Mucosa of stomach (tissue), 1 donor: ENCODE measurements around the gene PROM1.

Source experiments
- H3K27me3 ChIP-seq: one replicate; pipeline ENCODE4 v1.7.0; 2013; ENCODE audit warnings: mild to moderate bottlenecking, low read length; ENCODE audit not compliant: control insufficient read depth, insufficient read depth
- H3K36me3 ChIP-seq: one replicate; pipeline ENCODE4 v1.7.0; 2013; ENCODE audit warnings: low read length; ENCODE audit not compliant: control insufficient read depth, insufficient read depth
- H3K4me1 ChIP-seq: one replicate; pipeline ENCODE4 v1.7.0; 2013; ENCODE audit warnings: mild to moderate bottlenecking, low read length; ENCODE audit not compliant: control insufficient read depth, insufficient read depth
- H3K4me3 ChIP-seq: one replicate; pipeline ENCODE4 v1.7.0; 2013; ENCODE audit warnings: low read length
- H3K9ac ChIP-seq: one replicate; pipeline ENCODE4 v1.7.0; 2013; ENCODE audit warnings: mild to moderate bottlenecking, low read length, moderate library complexity
- H3K9me3 ChIP-seq: one replicate; pipeline ENCODE4 v1.7.0; 2013; ENCODE audit warnings: mild to moderate bottlenecking, low read length, moderate library complexity; ENCODE audit not compliant: control insufficient read depth
- donor health status: Pancreatic carcinoma.

Gene PROM1

DNA sequence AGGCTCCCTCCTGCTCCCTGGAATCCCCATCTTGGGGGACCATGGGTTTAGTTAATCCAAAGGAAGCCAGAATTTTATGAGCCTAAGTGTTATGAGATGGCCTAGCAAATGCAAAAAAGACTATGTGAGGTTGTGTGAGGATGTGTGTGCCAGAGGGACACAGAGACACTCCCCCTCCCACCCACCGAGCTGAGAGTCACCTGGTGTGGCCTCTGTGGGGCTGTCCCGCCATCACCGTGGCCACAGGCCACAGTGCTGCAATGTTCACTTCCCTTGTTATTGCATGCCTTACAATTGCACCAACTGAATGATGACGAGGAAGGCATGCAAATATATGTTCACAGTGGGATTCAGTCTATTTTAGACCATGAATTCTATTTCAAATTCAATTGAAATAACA is 120.2 kb downstream of the PROM1 start:
- Histone ChIP-seq H3K27me3 (no peaks in the 10 kb centered on the region), H3K9me3 (no peaks in the 10 kb centered on the region), H3K4me1 (peaks cover 10% of the 10 kb centered on the region), H3K9ac (no peak overlapping the region), H3K36me3 (no peaks in the 10 kb centered on the region), H3K4me3 (no peak overlapping the region)

GRCh38 chr4:15963001-15963451 is 120.8 kb downstream of the PROM1 start, which contains the start of gene FGFBP2:
FGFBP2 (minus strand) TSS chr4:15963175; CDS start chr4:15963129, 46 bp downstream.
- Histone ChIP-seq H3K9ac (no peak within 1 kb of the TSS), H3K4me1 (peaks cover 10% of the 10 kb centered on the region), H3K36me3 (no peaks in the 10 kb centered on the region), H3K9me3 (no peaks in the 10 kb centered on the region), H3K27me3 (no peaks in the 10 kb centered on the region), H3K4me3 (no peak within 1 kb of the TSS)

DNA sequence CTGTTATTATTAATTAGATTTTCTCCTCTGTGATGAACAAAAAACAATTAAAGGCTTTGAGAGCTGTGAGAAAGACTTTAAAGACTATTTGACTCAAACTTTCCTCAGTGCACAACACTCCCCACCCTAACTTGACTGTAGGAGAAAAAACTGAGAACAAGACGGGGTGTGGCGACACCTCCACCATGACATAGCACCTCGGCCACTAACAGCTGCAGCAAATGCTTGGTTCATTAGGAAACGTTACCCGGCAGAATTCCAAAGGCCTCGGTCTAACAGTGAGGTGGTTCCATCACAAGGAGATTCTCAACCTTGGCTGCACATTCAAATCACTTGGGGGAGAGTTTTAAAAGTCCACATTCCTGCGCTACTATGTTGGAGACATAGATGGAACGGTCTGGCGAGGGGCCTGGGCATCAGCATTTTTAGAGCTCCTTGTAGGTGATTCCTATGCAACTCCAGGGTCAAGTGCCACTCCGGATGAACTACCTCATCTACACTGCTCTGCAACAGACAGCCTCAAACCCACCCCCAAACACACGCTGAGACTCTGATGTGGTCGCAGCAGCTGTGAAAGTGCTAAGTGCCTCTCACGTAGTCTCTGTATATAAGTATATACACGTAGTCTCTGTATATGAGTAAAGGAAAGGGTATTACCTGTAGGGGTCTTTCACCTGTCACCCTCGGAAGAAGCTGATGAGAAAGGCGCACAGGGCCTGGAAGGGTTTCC is 121.9 kb downstream of the PROM1 start:
- Histone ChIP-seq H3K4me3 (no peak overlapping the region), H3K9me3 (no peaks in the 10 kb centered on the region), H3K9ac (no peak overlapping the region), H3K27me3 (no peaks in the 10 kb centered on the region), H3K36me3 (no peaks in the 10 kb centered on the region), H3K4me1 (peaks cover 10% of the 10 kb centered on the region)

DNA sequence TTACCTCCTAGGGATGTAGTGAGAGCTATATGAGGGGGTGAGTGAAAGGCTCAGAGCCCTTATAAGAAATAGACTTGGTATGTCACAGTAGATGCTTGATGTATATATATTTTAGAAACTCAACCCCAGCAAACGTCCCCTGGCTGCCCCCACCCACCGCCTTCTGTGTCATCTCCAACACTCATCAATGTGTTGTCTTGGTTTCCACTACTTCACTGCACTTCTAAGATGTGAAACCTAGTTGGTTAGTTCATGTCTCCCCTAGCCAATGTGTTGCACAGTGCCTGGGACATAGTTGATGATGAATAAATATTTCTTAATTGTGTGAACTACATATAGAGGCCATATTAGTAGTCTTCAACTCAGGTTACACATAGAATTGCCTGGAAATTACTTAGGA is 125.3 kb downstream of the PROM1 start:
- Histone ChIP-seq H3K36me3 (no peaks in the 10 kb centered on the region), H3K4me1 (peaks cover 14% of the 10 kb centered on the region), H3K9me3 (no peaks in the 10 kb centered on the region), H3K4me3 (no peak overlapping the region), H3K9ac (no peak overlapping the region), H3K27me3 (no peaks in the 10 kb centered on the region)

GRCh38 chr4:15956179-15956850 is 127.5 kb downstream of the PROM1 start:
- Histone ChIP-seq H3K4me1 (peaks cover 6% of the 10 kb centered on the region), H3K27me3 (no peaks in the 10 kb centered on the region), H3K36me3 (no peaks in the 10 kb centered on the region), H3K9ac (no peak overlapping the region), H3K9me3 (no peaks in the 10 kb centered on the region), H3K4me3 (no peak overlapping the region)

DNA sequence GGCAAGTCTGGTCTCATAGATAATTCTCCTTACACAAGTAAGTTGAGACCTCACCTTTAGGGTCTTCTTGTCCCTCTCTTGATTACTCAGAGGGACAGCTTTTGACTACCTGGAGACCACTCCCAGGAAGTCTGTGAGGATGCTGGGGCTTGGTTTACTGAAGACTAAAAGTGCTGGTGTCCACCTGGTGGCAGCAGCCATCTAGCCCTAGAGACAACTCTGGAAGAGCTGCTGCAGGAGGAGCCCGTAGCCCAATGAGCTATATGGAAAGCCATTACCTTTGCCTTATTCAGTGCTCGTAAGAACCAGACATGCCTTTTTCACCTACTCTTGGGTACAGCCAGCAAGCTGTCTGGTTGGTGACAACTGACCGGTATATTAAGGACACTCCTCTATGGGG is 128.2 kb downstream of the PROM1 start:
- Histone ChIP-seq H3K4me3 (no peak overlapping the region), H3K27me3 (no peaks in the 10 kb centered on the region), H3K4me1 (peaks cover 6% of the 10 kb centered on the region), H3K36me3 (no peaks in the 10 kb centered on the region), H3K9me3 (no peaks in the 10 kb centered on the region), H3K9ac (no peak overlapping the region)

- no peak overlapping the region for H3K4me3 ChIP-seq
- H3K9me3 ChIP-seq, result no peaks in the 10 kb centered on the region
- H3K9ac ChIP-seq, result no peak overlapping the region
- H3K4me1 ChIP-seq, result peaks cover 6% of the 10 kb centered on the region
- no peaks in the 10 kb centered on the region for H3K27me3 ChIP-seq
- no peaks in the 10 kb centered on the region for H3K36me3 ChIP-seq
Observed at GRCh38 chr4:15953625-15954024, 130.2 kb downstream of the PROM1 start.

GRCh38 chr4:15951781-15952180 is 132.0 kb downstream of the PROM1 start:
- Histone ChIP-seq H3K9me3 (no peaks in the 10 kb centered on the region), H3K36me3 (no peaks in the 10 kb centered on the region), H3K4me1 (peaks cover 6% of the 10 kb centered on the region)

GRCh38 chr4:15948826-15949225 is 135.0 kb downstream of the PROM1 start:
- H3K9me3 ChIP-seq, result no peaks in the 10 kb centered on the region
- no peaks in the 10 kb centered on the region for H3K27me3 ChIP-seq
- H3K4me1 ChIP-seq, result no peaks in the 10 kb centered on the region
- H3K4me3 ChIP-seq, result no peak overlapping the region
- no peak overlapping the region for H3K9ac ChIP-seq
- H3K36me3 ChIP-seq, result no peaks in the 10 kb centered on the region

More at GRCh38 chr4:15951781-15952180, 132.0 kb downstream of the PROM1 start:
- Histone ChIP-seq H3K9ac (no peak overlapping the region), H3K4me3 (no peak overlapping the region), H3K27me3 (no peaks in the 10 kb centered on the region)

DNA sequence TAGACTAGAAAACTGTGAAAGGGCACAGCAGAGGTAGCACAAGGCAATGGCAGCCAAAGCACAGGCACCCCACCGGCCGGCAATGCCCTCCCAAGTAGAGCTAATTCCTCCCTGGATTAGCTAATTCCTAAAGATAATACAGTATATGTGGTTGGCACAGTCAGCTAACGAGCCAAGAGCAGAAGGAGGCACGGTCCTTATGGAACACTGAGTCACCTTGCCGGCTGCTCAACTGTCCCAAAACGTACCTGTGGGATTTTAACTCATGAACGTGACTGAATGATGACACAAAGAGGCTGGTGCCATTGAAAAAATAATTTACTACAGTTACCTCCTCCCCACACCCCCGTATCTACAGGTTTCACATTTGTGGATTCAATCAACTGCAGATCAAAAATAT is 136.1 kb downstream of the PROM1 start:
- H3K9ac ChIP-seq, result no peak overlapping the region
- no peaks in the 10 kb centered on the region for H3K36me3 ChIP-seq
- no peaks in the 10 kb centered on the region for H3K4me1 ChIP-seq
- H3K9me3 ChIP-seq, result no peaks in the 10 kb centered on the region
- H3K27me3 ChIP-seq, result no peaks in the 10 kb centered on the region
- H3K4me3 ChIP-seq, result no peak overlapping the region

DNA sequence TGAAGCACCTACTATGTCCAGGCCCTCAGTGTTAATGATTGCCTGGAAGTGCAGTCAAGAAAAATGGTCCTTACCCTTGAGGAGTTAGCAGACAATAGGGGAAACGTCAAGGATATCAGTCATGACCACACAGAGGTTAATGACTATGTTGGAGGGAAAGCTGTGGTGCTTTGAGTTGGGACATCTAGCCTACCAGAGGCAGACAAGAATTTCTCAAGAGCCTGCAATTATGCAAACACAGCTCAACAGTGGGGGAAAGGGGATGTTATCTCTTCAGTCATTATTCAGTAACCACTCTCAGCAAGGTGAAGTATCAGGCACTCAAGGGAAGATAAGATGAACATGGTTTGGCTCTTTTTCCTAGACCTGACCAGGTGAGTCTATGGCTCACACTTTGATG is 138.3 kb downstream of the PROM1 start:
- Histone ChIP-seq H3K27me3 (no peaks in the 10 kb centered on the region), H3K36me3 (no peaks in the 10 kb centered on the region), H3K4me3 (no peak overlapping the region), H3K9ac (no peak overlapping the region), H3K9me3 (no peaks in the 10 kb centered on the region), H3K4me1 (no peaks in the 10 kb centered on the region)

GRCh38 chr4:15944895-15945294 is 138.9 kb downstream of the PROM1 start:
- Histone ChIP-seq H3K27me3 (no peaks in the 10 kb centered on the region), H3K9me3 (no peaks in the 10 kb centered on the region), H3K4me3 (no peak overlapping the region), H3K9ac (no peak overlapping the region), H3K4me1 (no peaks in the 10 kb centered on the region), H3K36me3 (no peaks in the 10 kb centered on the region)
